H1 (cell line): ENCODE results near the gene MAJIN. TPM values are rescaled to one million over a fixed set of nuclear protein-coding genes. Genes with fewer than 3 reads are reported as not detected.
A peak's percentile ranks its signal among the peaks of the same experiment; 100 is the strongest.

Experiments
- CTCF ChIA-PET: fragments of 300-600 bp; sonication (Branson Sonifier 250); formaldehyde crosslinking; loops from one replicate; lab custom pipeline; 2021; ENCODE audit not compliant: partially characterized antibody; lab: Charles Lee
- POLR2A ChIA-PET: fragments of 300-600 bp; sonication (Branson Sonifier 250); formaldehyde crosslinking; loops from one replicate; lab custom pipeline; 2021; ENCODE audit warnings: inconsistent platforms; ENCODE audit not compliant: partially characterized antibody; lab: Charles Lee
- DNase-seq, 2 experiments: peaks; one replicate each; pipeline versions ENCODE4 v3.0.0 to v3.0.0-alpha.2; 2010 to 2022; ENCODE audit warnings: low spot score in 2 of 2, low read depth in 1 of 2, mixed read lengths in 1 of 2
- FAIRE-seq: peaks from 2 replicates; lab custom pipeline; 2011; peaks lifted over from hg19 to GRCh38; lab: Jason Lieb, UNC
- H2AFZ ChIP-seq: 2 replicates; pipeline ENCODE4 v1.8.1; 2012; ENCODE audit warnings: low read length, inconsistent platforms
- H2AK5ac ChIP-seq: 2 replicates; pipeline ENCODE4 v1.6.1; 2013; ENCODE audit warnings: low read depth, low read length
- H2BK120ac ChIP-seq: replicated peaks from 2 replicates; pipeline ENCODE3; 2013; ENCODE audit warnings: low read depth, low read length, inconsistent platforms
- H2BK12ac ChIP-seq: 2 replicates; pipeline ENCODE4 v1.6.1; 2013; ENCODE audit warnings: low read depth, low read length
- H2BK15ac ChIP-seq: 2 replicates; pipeline ENCODE4 v1.6.1; 2013; ENCODE audit warnings: low read length
- H2BK20ac ChIP-seq: 2 replicates; pipeline ENCODE4 v1.6.1; 2013; ENCODE audit warnings: low read length
- H2BK5ac ChIP-seq: 2 replicates; pipeline ENCODE4 v1.6.1; 2013; ENCODE audit warnings: low read depth, low read length
- H3K14ac ChIP-seq: 2 replicates; pipeline ENCODE4 v1.6.1; 2013; ENCODE audit warnings: inconsistent platforms; ENCODE audit not compliant: insufficient read length
- H3K18ac ChIP-seq: 2 replicates; pipeline ENCODE4 v1.6.1; 2013; ENCODE audit warnings: low read length; ENCODE audit errors: extremely low read depth
- H3K23ac ChIP-seq: 2 replicates; pipeline ENCODE4 v1.6.1; 2013; ENCODE audit warnings: inconsistent platforms; ENCODE audit not compliant: insufficient read length
- H3K23me2 ChIP-seq: 2 replicates; pipeline ENCODE4 v1.6.1; 2013; ENCODE audit warnings: low read depth, low read length
- H3K27ac ChIP-seq: 2 replicates; pipeline ENCODE4 v1.6.1; 2011; ENCODE audit warnings: low read depth, low read length, inconsistent platforms
- H3K27me3 ChIP-seq, 4 experiments: replicated peaks in 1 of 4; 1 replicate in 1 of 4; 2 replicates in 3 of 4; pipeline versions ENCODE4 v1.6.1 to v1.8.1; 2011 to 2013; ENCODE audit warnings: low read length in 3 of 4, mild to moderate bottlenecking in 3 of 4, inconsistent platforms in 2 of 4, mixed read lengths in 2 of 4, moderate library complexity in 1 of 4; ENCODE audit not compliant: control insufficient read depth in 3 of 4, insufficient read depth in 3 of 4; ENCODE audit errors: extremely low read depth in 1 of 4
- H3K36me3 ChIP-seq, 4 experiments: 2 replicates each; pipeline versions ENCODE4 v1.6.1 to v1.8.1; 2011 to 2013; ENCODE audit warnings: mild to moderate bottlenecking in 4 of 4, low read length in 3 of 4, moderate library complexity in 2 of 4, control low read depth in 1 of 4, inconsistent platforms in 1 of 4; ENCODE audit not compliant: insufficient read depth in 4 of 4, control insufficient read depth in 2 of 4
- H3K4ac ChIP-seq: replicated peaks from 2 replicates; pipeline ENCODE3; 2013; ENCODE audit warnings: low read length, low read depth, mixed read lengths, inconsistent platforms; ENCODE audit not compliant: insufficient read length
- H3K4me1 ChIP-seq, 4 experiments: replicated peaks in 1 of 4; 1 replicate in 1 of 4; 2 replicates in 3 of 4; pipeline versions ENCODE4 v1.6.1 to v1.8.1; 2011 to 2013; ENCODE audit warnings: low read length in 3 of 4, inconsistent platforms in 2 of 4, mixed read lengths in 1 of 4; ENCODE audit not compliant: insufficient read depth in 4 of 4, control insufficient read depth in 3 of 4
- H3K4me2 ChIP-seq, 2 experiments: 2 replicates each; pipeline versions ENCODE4 v1.6.1 to v1.8.1; 2011 to 2013; ENCODE audit warnings: low read depth in 2 of 2, low read length in 2 of 2, control low read depth in 1 of 2, inconsistent platforms in 1 of 2, mild to moderate bottlenecking in 1 of 2; ENCODE audit not compliant: insufficient read depth in 1 of 2
- H3K4me3 ChIP-seq, 4 experiments: fragments of 200-600, 300-600 bp in 1 of 4; sonication (generic), shearing (Covaris generic), sonication (Bioruptor Twin) in 1 of 4; 2 replicates each; pipeline versions ENCODE4 v1.5.1 to v1.8.1; 2011 to 2016; ENCODE audit warnings: low read length in 4 of 4, low read depth in 3 of 4, control low read depth in 2 of 4, inconsistent platforms in 2 of 4, mild to moderate bottlenecking in 2 of 4, mixed read lengths in 1 of 4, moderate library complexity in 1 of 4; ENCODE audit not compliant: insufficient read depth in 2 of 4; ENCODE audit errors: extremely low read depth in 1 of 4
- H3K56ac ChIP-seq: replicated peaks from 2 replicates; pipeline ENCODE3; 2013; ENCODE audit warnings: low read depth, mild to moderate bottlenecking, mixed read lengths, low read length, inconsistent platforms; ENCODE audit not compliant: insufficient read length
- H3K79me1 ChIP-seq: 2 replicates; pipeline ENCODE4 v1.6.1; 2013; ENCODE audit warnings: low read depth, low read length, control low read depth
- H3K79me2 ChIP-seq, 2 experiments: 2 replicates each; pipeline versions ENCODE4 v1.6.1 to v1.8.1; 2012 to 2013; ENCODE audit warnings: low read length in 2 of 2, mild to moderate bottlenecking in 2 of 2, inconsistent platforms in 1 of 2; ENCODE audit not compliant: insufficient read depth in 2 of 2, control insufficient read depth in 1 of 2
- H3K9ac ChIP-seq, 4 experiments: replicated peaks in 1 of 4; 1 replicate in 1 of 4; 2 replicates in 3 of 4; pipeline versions ENCODE4 v1.6.1 to v1.8.1; 2011 to 2013; ENCODE audit warnings: low read depth in 3 of 4, low read length in 3 of 4, control low read depth in 2 of 4, mild to moderate bottlenecking in 2 of 4, moderate library complexity in 2 of 4, inconsistent platforms in 1 of 4; ENCODE audit errors: extremely low read depth in 1 of 4
- H3K9me3 ChIP-seq, 2 experiments: 2 replicates each; pipeline versions ENCODE4 v1.6.1 to v1.8.1; 2012 to 2013; ENCODE audit warnings: mild to moderate bottlenecking in 2 of 2, moderate library complexity in 2 of 2, control low read depth in 1 of 2, inconsistent platforms in 1 of 2, low read depth in 1 of 2, low read length in 1 of 2, mixed read lengths in 1 of 2; ENCODE audit not compliant: insufficient read depth in 2 of 2
- H4K20me1 ChIP-seq, 2 experiments: replicated peaks in 1 of 2; 2 replicates each; pipeline versions ENCODE3 to v1.8.1; 2011 to 2013; ENCODE audit warnings: inconsistent platforms in 2 of 2, low read length in 2 of 2, mild to moderate bottlenecking in 1 of 2; ENCODE audit not compliant: insufficient read depth in 2 of 2, control insufficient read depth in 1 of 2
- H4K5ac ChIP-seq: 2 replicates; pipeline ENCODE4 v1.6.1; 2013; ENCODE audit warnings: low read length, low read depth, mixed read lengths, inconsistent platforms; ENCODE audit not compliant: insufficient read length
- H4K8ac ChIP-seq: 2 replicates; pipeline ENCODE4 v1.8.0; 2013; ENCODE audit warnings: mild to moderate bottlenecking, moderate library complexity, low read length, inconsistent platforms; ENCODE audit not compliant: insufficient read depth; ENCODE audit errors: extremely low read depth
- H4K91ac ChIP-seq: replicated peaks from 2 replicates; pipeline ENCODE3; 2013; ENCODE audit warnings: low read length, mixed read lengths, inconsistent platforms; ENCODE audit not compliant: insufficient read length
- BCL11A ChIP-seq, 2 experiments: IDR thresholded peaks; one replicate each; pipeline ENCODE4 v1.6.1; 2011; ENCODE audit warnings: low read depth in 2 of 2, low read length in 2 of 2, mild to moderate bottlenecking in 2 of 2
- CBX5 ChIP-seq: fragments of 300-800, 300-1000 bp; sonication (generic); IDR thresholded peaks from 2 replicates; pipeline ENCODE4 v1.7.1; 2016; ENCODE audit warnings: antibody characterized with exemption, low read length, low read depth
- HDAC6 ChIP-seq: IDR thresholded peaks from one replicate; pipeline ENCODE4 v1.7.1; 2012; ENCODE audit warnings: low read depth, mild to moderate bottlenecking, inconsistent platforms, low read length, moderate library complexity
- MAFK ChIP-seq: IDR thresholded peaks from 2 replicates; pipeline ENCODE4 v1.6.1; 2012; ENCODE audit warnings: low read depth, mild to moderate bottlenecking, improper control_type of control experiment, low read length
- SIN3A ChIP-seq, 2 experiments: IDR thresholded peaks in 1 of 2; conservative IDR thresholded peaks in 1 of 2; 2 replicates each; pipeline ENCODE4 v1.6.1; 2011 to 2012; ENCODE audit warnings: low read length in 2 of 2, improper control_type of control experiment in 1 of 2, low read depth in 1 of 2, mild to moderate bottlenecking in 1 of 2
- SIRT6 ChIP-seq: IDR thresholded peaks from one replicate; pipeline ENCODE4 v1.7.1; 2012; ENCODE audit warnings: low read length, inconsistent platforms
- SIX5 ChIP-seq: IDR thresholded peaks from 2 replicates; pipeline ENCODE4 v1.6.1; 2011; ENCODE audit warnings: mild to moderate bottlenecking, low read depth, low read length
- SP2 ChIP-seq: IDR thresholded peaks from 2 replicates; pipeline ENCODE4 v1.6.1; 2012; ENCODE audit warnings: mild to moderate bottlenecking, low read length, inconsistent platforms
- SRF ChIP-seq: IDR thresholded peaks from 2 replicates; pipeline ENCODE4 v1.6.1; 2011; ENCODE audit warnings: mild to moderate bottlenecking, low read depth, low read length, moderate library complexity
- TAF1 ChIP-seq: IDR thresholded peaks from 2 replicates; pipeline ENCODE4 v1.6.1; 2011; ENCODE audit warnings: mild to moderate bottlenecking, low read depth, low read length
- TAF7 ChIP-seq: optimal IDR thresholded peaks from 2 replicates; pipeline ENCODE3; 2011; ENCODE audit warnings: low read depth, mild to moderate bottlenecking, inconsistent platforms, low read length, moderate library complexity, borderline replicate concordance
- TBP ChIP-seq: IDR thresholded peaks from 2 replicates; pipeline ENCODE4 v1.6.1; 2011; ENCODE audit warnings: low read depth, low read length, improper control_type of control experiment
- TCF12 ChIP-seq: IDR thresholded peaks from 2 replicates; pipeline ENCODE4 v1.6.1; 2011; ENCODE audit warnings: low read depth, mild to moderate bottlenecking, low read length
- whole genome bisulfite sequencing, 2 experiments: shearing (Covaris generic) in 1 of 2; methylation state at CpG; one replicate each; pipeline versions ENCODE4 v1.1.6 to v1.1.7; 2013 to 2015; ENCODE audit warnings: low lambda C conversion rate in 2 of 2, mixed read lengths in 2 of 2, inconsistent platforms in 1 of 2, low coverage in 1 of 2, missing lambda C conversion rate in 1 of 2; ENCODE audit not compliant: insufficient replicate concordance in 2 of 2, insufficient coverage in 1 of 2, insufficient read length in 1 of 2; ENCODE audit errors: extremely low coverage in 1 of 2, missing lambda C conversion rate in 1 of 2; 5-methylcytosine and 5-hydroxymethylcytosine counted together
- polyA plus RNA-seq, 7 experiments: library from polyadenylated mRNA; depleted of rRNA in 3 of 7; stranded (reverse) in 5 of 7; unstranded in 2 of 7; fragments of >200 nt in 5 of 7; fragments of 200-250 nt in 2 of 7; gene quantifications; 1 replicate in 5 of 7; 2 replicates in 1 of 7; 4 replicates in 1 of 7; pipeline versions ENCODE4 v1.2.1 to v1.2.3, GENCODE V29; 2011 to 2013; ENCODE audit warnings: missing spikeins in 2 of 7, mixed read lengths in 2 of 7
- total RNA-seq: library from RNA; stranded (reverse); fragmentation: NEBNext Ultra II Directional; extraction: Animal tissue kit (Norgen Biotek cat#: 25700); gene quantifications from 2 replicates; pipeline ENCODE4 v1.2.1, GENCODE V29; 2021
- TF ChIP-seq, protein P1 (sequence below): IDR thresholded peaks from 2 replicates; pipeline ENCODE4 v1.6.1; 2012; ENCODE audit warnings: inconsistent platforms

Gene MAJIN
- total and polyA plus RNA-seq, 2 of the 8 experiments (the other 6 are each of a cell fraction or from before 2014, with no cell fraction given), result not detected

DNA sequence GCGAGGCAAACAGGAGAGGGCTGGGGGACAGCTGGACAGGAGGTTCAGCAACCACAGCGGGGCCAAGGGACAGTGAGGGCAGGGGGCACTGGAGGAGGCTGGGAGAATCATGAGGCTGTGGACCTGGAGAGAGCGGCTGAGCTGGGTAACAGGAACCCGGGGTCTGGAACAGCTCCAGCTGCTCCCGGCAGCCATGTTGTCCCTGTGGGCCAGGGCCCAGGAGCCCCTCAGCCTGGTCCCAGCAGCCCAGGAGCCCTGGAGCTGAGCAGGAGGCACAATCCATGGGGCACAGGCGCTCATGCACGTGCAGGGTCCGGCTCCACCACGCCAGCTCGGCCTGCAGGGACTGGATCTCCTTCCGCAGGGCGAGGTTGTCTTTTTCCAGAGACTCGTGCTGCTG is 17.5 kb upstream of the MAJIN start:
- POLR2A ChIA-PET, result interaction anchor here (1.0 kb wide), 1 partner anchor 112 kb away, joined by 4 read pairs; the partner anchor contains the start of gene EHD1
- no peak overlapping the region for H2AFZ ChIP-seq
- no peaks in the 10 kb centered on the region for H3K79me1 ChIP-seq
- FAIRE-seq, result no peak
- H3K14ac ChIP-seq, result no peak overlapping the region
- no peaks in the 10 kb centered on the region for H3K36me3 ChIP-seq
- no peak overlapping the region for H2BK20ac ChIP-seq
- no peak overlapping the region for H3K9ac ChIP-seq
- H3K9me3 ChIP-seq, result no peaks in the 10 kb centered on the region
- no peak overlapping the region for H2BK12ac ChIP-seq
- no peak overlapping the region for H3K27ac ChIP-seq
- H4K8ac ChIP-seq, result peak overlapping the region; percentile 51; the same call in 1 of the 2 replicates
- no peaks in the 10 kb centered on the region for H3K4me1 ChIP-seq
- no peak overlapping the region for H2AK5ac ChIP-seq
- no peak overlapping the region for H3K18ac ChIP-seq
- no peaks in the 10 kb centered on the region for H4K20me1 ChIP-seq
- H3K23ac ChIP-seq, result no peak overlapping the region
- no peaks in the 10 kb centered on the region; a peak in 1 of 7 replicates for H3K27me3 ChIP-seq
- no peak for DNase-seq
- H2BK5ac ChIP-seq, result no peak overlapping the region
- no peak overlapping the region for H4K5ac ChIP-seq
- H3K23me2 ChIP-seq, result no peaks in the 10 kb centered on the region; the same call in 1 of the 2 replicates
- no peak overlapping the region for H2BK120ac ChIP-seq
- no peak overlapping the region for H3K4me3 ChIP-seq
- H3K56ac ChIP-seq, result no peak overlapping the region
- H2BK15ac ChIP-seq, result no peak overlapping the region
- no peak overlapping the region for H4K91ac ChIP-seq
- WGBS, 2 experiments, result 91% methylated on average over 13 of the region's 13 CpGs; no CpG with 5 or more reads in 1 of the 2 experiments
- H3K4ac ChIP-seq, result no peak overlapping the region
- CTCF ChIA-PET, result interaction anchor here (0.7 to 2.1 kb wide), 3 partner anchors 18 to 42 kb away, joined by 3 to 4 read pairs (median 3); partner anchors contain the start of gene MAJIN
- H3K79me2 ChIP-seq, result no peaks in the 10 kb centered on the region
- H3K4me2 ChIP-seq, result no peak overlapping the region
- TF ChIP-seq HDAC6 (no peak), CBX5 (no peak), TCF12 (no peak), TBP (no peak), BCL11A (IDR thresholded peaks at IDR 0.05; ENCODE audit: low read depth in 2 of 2, low read length in 2 of 2) (no peak), SIX5 (no peak), TAF7 (no peak), SIN3A (conservative IDR thresholded peaks at IDR 0.05 in 1 of 2, IDR thresholded peaks at IDR 0.05 in 1 of 2; ENCODE audit: low read depth in 1 of 2, low read length in 2 of 2) (no peak), MAFK (no peak), SRF (no peak), SP2 (no peak), TAF1 (no peak), SIRT6 (no peak)
- TF ChIP-seq, protein P1, sequence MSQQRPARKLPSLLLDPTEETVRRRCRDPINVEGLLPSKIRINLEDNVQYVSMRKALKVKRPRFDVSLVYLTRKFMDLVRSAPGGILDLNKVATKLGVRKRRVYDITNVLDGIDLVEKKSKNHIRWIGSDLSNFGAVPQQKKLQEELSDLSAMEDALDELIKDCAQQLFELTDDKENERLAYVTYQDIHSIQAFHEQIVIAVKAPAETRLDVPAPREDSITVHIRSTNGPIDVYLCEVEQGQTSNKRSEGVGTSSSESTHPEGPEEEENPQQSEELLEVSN, result no peak
